ENCODE results near the gene PSMD12.

Gene PSMD12

DNA sequence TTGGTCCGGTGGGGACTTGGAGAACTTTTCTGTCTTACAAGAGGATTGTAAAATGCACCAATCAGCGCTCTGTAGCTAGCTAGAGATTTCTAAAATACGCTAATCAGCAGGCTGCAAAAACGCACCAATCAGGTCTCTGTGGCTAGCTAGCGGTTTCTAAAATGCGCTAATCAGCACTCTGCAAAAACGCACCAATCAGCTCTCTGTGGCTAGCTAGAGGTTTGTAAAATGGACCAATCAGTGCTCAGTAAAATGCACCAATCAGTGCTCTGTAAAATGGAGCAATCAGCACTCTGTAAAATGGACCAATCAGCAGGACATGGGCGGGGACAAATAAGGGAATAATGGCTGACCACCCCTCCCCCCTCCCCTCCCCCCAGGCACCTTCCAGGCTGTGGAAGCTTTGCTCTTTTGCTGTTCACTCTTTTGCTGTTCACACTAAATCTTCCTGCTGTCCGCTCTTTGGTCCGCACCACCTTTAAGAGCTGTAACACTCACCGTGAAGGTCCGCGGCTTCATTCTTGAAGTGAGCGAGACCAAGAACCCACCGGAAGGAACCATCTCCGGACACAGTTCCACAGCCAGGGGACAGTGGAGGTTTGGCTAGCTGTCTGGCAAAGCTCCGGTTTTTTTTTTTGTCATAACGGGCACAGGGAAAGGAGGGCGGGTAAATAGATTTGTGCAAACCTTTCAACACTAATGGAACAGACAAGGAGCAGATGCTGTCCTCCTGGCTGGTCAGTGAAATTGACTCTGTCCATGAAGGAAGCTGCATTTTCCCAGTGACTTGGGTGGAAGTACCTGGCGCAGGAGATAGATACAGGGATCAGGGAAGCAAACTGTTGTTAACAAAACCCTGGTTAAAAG lies 19.0 kb upstream of the PSMD12 start:
- DNase-seq, result no peak

DNA sequence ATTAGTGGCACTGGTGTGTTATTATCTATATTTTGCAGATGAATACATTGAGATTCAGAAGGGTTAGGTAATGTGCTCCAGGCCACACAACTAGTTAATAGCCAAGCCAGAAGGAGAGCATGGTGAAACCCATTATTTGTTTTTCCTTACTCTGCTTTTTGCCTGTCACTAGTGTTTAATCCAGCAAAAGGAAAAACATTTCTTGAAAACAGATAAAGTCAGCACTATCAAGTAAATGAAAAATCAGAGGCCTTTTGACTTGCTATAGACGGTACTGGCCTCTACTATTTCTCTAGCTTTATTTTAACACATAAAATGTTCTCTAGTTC lies 15.5 kb upstream of the PSMD12 start:
- DNase-seq, result no peak

DNA sequence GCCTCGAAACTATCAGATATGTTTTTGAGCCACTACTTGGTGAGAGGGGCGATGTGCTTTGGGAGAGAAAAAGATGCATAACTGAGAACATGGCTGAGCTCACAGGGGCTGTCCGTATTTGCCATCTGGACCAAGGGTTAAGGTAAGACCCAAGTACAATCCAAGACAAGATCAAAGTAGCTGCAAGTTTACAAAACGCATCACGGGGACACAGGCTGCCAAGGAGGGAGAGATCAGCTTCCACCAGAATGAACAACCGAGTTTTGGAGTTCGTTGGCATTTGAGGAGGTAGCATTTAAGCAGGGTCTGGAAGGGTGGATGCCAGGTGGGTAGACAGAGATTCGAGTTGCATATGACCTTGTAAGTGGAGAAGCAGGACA lies 12.9 kb upstream of the PSMD12 start:
- no peak for DNase-seq

DNA sequence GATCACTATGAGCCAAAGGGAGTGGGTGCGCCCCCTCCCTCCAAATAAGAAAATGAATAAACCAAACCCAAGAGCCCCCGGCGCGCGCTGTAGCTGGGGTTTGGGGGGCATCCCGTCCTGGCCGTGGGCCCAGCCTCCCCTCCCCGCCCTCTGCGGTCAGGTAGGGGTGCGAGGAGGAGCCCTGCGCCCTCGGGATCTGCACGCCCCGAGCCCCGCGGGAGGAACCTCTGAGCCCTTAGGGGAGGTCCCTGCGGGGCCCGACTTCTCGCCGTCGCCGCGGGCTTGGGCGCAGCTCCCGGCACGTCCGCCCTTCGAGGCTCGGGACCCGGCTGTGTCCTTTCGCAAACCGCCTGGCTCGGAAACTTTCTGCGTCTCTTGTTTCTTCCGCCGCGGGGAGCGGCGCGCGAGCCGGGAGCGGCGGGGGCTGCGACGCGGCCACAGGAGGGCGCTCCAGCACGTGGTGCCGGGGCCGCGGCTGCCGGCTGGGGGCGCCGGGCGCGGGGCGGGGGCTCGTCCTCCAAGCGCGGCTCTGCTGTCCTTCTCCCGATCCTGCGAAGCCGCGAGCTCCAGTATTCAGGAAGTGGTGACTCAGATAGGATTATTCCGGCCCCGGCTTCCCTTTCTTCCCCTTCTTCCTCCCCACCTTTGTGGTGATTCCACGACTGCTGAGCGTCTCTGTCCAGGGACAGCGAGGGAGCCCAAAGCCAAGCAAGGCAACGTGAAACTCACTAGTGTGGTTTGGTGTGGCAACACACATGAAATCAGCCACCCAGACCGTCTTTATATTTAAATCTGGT lies 12.3 kb upstream of the PSMD12 start:
- DNase-seq, result peak; percentile 15

DNA sequence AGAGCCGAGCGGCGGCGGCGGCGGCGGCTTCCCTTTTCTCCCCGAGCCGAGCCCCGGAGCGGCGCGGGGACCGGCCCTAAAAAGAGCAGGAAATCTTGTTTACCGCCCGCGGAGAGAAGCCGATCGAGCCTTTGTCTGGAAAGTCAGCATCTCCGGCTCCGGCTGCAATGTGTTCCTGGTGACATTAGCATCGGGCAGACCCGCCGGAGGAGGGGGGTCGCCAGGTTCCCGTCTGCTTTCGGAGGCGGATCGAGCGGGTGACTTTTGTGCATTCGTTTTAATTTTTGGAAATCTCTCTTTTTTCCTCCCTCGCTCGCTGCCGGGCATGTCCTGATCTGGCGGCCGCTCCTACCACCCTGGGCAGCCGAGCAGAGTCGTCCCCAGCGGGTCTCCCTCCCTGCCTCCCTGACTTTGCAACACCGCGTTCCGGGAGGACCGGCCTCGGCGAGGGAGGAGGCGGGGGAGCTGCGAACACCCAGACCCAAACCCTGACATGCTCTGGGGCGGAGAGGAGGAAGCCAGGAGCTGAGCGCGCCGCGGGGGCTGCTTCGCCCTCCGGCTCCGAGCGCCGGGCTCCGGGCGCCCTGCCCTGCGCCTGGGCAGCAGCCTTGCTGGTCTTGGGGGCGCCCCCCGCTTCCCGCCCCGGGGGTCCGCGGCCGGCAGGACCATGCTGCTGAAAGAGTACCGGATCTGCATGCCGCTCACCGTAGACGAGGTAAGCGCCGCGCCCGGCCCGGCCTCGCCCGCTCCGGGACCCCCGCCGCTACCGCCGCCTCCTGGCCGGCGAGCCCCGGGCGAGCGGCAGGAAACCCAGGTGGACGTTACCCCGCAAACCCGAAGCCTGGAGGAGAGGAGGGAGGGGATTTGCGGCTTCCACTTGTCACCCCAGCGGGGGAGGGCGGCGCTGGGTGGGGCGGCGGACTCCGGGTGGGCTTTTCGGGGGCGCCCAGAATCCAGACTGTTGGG lies 11.4 kb upstream of the PSMD12 start:
- DNase-seq, result no peak

DNA sequence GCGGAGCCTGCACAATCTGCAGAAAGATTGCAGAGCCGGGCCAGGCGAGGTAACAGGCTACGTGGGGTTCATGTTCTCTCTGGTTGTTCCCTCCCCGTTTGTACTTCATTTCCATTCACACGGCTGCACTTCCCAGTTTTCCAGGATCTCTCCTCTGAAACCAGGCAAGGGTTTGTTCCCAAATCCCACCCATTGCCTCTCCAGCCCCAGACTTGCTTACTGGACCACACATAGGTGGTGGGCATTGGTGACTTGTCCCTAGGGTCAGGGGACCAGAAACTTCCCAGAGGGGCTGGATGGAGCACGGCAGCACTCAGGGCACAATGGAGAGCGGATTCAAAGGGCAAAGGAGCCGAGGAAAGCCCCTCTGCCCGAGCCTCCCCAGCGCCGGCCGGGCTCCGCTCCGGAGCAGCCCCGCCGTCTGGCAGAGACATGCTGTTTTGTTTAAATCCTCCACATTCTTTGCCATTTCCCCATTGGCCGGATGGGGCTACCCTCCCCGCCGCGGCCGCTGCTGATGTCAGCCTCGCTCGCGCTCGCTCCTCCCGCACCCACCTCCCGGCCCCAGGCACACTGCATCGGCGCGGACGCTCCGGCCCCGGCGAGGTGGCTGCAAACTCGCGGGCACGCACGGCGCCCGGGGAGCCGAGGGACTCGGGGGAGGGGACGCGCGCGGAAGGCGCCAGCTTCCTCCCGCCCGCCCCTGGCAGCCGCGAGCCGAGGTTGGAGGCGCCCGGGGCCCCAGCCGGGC lies 10.5 kb upstream of the PSMD12 start, which contains the start of gene PITPNC1:
Gene PITPNC1 (plus strand): TSS at position 545 of the 751 bp plus-strand sequence.
- DNase-seq, result peak; percentile 69

DNA sequence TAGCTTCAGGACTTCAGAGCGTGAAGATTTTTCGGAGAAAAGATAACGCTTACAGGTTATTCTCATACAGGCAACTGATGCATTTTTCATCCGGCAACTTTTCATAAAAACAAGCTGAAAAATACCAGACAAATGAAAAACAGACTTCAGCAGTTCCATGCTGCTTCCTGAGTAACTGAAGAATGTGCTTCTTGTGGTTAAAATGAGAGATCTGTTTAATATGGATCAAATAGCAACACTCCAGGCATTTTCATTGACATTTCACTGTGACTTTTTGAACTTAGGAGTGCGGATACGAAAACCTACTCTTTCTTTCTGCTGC lies 10.0 kb upstream of the PSMD12 start:
- no peak for DNase-seq

DNA sequence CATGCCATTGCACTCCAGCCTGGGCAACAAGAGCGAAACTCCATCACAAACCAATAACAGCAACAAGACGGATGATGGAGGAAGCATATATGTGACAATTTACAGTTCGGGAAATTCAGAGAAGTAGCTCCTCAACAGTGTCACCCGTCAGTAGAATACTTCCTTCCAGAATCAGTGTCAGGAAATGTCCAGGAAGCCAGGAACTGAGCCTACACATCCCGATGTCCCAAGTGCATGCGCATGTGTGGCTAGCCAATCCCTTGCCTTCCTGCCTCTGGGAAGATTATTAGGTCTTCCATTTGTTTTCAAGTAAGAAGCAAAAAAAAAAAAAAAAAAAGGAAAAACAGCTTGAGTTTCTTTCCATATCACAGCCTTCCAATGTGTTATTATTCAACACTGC lies 9.3 kb upstream of the PSMD12 start:
- DNase-seq, result no peak

DNA sequence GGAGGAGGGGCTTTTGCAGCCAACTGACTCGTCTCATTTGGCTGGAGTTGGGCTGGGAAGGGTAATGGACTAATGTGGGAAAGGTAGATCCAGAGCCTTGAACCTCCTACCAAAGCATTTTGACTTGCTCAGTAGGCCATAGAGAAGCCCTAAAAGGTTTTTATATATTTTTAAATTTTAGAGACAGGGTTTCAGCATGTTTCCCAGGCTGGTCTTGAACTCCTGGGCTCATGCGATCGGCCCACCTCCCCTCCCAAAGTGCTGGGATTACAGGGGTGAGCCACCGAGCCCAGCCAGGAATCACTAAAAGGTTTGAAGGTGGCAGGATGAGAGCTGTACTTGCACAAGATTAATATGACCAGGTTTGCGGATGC lies 8.7 kb upstream of the PSMD12 start:
- no peak for DNase-seq

DNA sequence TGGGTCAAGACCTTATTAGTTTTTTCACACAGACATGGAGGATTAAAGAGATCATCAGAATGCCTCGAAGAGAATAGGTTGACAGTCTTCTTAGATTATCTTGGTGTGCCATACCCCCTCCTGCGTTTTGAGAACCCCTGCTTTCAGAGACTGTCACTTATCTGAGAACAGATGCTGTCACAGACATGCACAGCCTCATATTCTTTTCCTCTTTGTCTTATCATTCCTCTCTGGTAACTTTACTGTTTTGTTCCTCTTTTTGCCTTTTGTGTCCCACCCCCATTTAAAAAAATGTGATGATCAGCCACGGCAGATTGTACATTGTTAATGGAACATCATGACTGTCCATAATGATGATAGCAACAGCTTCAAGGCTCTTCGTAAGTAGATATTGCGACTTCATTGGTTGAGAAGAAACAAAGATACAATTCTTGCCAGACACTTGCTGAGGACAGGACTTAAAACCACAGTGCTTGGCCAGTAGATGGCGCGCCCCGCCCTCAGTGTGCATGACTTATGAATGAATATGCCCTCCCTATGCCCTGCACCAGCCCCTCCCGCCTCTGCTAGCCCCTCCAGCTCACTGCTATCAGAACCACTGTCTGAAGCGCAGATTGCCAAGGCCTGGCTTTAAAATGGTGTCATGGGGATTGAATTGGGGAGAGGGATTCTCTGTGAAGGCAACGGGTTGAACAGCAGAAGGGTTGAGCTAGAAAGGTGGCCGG lies 8.1 kb upstream of the PSMD12 start:
- DNase-seq, result peak; percentile 78

DNA sequence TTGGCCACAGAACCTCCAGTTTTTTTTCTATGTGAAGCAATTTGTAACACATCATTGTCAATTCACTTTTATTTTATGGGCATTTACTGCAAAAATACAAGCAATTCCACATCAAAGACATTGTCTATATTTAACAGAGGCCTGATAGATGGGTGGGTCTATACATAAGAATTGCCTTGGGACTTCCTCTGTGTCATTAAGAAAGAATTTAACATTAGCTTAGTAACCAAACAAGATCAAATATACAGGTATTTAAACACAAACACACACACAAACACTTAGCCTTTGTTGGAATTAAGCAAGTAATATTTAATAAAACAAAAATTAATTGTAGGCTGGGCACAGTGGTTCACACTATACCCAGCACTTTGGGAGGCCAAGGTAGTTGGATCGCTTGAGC lies 6.4 kb upstream of the PSMD12 start:
- DNase-seq, result no peak

DNA sequence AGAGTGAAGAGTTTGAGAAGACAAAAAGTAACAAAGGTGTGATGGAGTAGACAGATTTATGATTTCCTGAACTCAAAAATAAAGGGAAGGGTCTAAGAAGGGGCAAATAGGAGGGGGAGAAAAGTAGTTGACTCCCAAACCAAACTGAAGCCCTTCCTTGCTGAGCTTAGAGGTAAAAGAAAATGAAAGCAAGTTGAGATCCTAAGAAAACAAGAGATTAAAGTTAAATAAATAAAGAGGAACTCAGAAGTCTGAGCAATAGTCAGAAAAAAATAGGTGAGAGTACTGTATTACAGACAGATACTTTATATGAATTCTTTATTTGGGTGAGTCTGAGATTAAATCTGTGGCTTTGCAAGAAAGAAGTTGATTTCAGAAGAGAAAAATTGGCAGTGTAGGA lies 3.3 kb upstream of the PSMD12 start:
- DNase-seq, result no peak

DNA sequence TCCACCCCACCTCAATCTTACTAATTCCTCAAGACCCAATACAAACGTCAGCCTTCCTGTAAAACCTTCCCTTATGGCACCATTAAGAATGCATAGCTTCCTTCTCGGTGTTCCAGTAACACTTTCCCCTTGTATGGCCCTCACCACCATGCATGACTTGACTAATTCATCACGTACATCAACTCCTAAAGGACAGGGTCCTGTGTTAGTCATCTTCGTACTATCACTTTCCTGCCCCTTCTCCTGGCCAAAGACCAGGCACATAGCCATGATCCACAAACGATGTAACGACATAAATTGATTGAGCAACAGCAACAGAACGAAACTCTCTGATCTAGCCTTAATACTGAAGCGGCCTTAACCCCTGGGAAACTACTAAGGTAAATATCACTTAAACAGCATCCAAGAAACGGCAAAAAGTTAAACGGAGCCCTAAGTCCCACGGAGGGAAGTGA lies 612 bp downstream of the PSMD12 start:
- DNase-seq, result no peak

DNA sequence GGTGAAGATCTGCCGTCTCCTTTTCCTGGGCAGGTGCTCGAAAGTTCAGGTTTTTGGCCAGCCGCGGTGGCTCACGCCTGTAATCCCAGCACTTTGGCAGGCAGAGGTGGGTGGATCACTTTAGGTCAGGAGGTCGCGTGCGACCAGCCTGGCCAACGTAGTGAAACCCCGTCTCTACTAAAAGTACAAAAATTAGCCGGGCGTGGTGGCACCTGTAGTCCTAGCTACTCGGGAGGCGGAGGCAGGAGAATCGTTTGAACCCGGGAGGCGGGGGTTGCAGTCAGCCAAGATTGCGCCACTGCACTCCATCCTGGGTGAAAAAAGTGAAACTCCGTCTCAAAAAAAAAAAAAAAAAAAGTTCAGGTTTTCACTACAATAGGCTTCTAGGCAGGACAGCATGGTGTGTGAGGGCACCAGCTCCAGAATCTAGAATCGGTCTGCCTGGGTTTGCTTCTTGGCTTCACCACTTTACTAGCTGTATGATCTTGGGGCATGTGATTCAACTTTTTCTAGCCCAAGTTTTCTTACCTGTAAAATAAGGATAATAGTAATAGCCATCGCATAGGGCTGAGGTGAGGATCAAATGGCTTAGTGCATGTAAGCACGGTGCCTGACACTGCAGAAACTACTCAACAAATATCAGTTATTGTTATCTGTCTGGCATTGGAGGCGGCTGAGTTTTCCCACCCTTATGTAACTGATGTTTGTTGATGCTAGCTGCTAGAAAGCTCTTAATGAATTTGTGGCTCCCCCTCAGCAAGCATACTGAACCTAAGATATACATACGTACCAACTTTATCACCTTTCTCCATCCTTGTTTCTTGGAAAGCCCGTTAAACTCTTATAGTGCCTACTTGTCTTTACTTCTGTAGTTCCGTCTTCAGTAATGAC lies 1.3 kb downstream of the PSMD12 start:
- no peak for DNase-seq

DNA sequence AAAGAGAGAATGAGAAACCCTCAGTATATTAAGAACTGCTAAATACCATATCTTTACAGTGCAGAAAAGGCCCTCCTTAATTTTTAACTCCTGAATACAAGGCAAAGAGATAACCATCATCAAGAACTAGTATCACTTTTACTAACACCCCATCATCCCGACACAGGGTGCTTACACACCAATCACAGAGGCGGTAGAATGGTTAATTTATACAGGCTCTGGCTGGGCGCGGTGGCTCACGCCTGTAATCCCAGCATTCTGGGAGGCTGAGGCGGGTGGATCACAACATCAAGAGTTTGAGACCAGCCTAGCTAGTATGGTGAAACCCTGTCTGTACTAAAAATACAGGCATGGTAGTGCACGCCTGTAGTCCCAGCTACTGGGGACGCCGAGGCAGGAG lies 4.2 kb downstream of the PSMD12 start:
- DNase-seq, result no peak

DNA sequence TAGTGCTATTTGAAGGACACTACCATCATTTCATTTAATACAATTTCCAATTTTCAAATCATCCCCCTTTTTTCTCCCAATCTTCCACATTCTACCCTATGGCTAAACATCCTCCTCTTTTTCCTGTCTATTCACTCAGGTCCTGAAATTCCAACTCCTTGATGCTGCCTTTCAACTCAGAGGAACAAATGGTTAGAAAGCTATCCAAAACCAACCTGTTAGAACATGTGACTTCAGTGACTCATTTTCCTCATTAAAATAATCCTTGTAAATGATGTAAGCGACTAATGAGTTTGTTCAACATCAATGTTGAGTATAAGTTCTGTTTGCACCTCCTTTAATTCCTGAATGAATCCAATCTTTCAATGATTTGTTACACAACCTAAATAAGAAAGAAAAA lies 5.5 kb downstream of the PSMD12 start:
- no peak for DNase-seq

DNA sequence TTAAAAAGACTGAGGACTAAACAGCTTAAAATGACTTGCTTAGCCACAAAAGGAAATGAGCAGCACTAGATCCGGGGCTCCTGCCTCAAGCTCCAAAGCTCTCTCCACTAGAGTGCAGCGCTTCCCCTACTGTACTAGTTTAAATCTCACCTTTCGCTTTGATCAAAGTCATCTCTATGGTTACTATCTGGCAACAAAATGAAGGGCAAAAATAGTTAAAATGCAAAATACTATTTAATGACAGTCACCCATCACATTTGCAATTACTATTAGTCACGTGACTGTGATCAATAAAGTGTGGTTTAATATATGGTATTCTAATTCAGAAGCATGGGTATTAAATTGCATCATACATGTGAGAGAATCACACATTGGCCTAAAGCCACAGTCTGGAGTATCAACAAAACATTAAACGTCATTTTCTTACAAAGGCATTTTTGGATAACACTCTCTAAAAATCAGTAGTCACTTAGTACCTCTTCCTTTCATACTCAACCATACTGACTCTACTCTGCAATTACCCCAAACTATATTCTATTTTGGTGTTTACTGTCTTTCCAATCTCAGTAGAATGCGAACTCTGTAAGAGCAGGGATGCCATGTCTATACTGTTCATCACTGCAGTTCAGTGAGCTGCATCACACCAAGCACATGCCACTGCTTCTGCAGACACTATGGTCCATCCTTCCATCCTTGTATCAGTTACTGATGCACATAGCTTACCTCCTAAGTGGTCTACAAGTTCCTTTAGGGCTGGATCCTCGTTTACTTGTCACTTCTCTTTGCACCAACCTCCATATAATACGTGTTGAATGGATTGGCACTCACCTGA lies 6.2 kb downstream of the PSMD12 start:
- DNase-seq, result no peak

DNA sequence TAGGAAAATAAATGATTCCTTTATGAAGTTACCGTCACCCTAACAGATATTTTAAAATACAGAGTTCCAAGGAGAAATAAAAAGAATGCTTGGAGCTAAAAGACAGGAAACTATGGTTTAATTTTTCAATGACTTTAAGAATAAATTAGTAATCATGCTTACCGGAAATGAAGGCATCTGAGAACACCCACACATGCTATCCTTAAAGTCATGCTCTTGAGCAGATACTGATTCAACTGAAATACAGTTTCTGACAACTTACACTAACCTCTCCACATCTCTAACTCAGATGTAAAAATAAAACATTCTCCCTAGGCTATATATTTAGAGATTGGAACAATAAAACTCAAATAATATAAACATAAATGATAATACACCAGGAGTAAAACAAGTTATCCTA lies 7.8 kb downstream of the PSMD12 start:
- no peak for DNase-seq

DNA sequence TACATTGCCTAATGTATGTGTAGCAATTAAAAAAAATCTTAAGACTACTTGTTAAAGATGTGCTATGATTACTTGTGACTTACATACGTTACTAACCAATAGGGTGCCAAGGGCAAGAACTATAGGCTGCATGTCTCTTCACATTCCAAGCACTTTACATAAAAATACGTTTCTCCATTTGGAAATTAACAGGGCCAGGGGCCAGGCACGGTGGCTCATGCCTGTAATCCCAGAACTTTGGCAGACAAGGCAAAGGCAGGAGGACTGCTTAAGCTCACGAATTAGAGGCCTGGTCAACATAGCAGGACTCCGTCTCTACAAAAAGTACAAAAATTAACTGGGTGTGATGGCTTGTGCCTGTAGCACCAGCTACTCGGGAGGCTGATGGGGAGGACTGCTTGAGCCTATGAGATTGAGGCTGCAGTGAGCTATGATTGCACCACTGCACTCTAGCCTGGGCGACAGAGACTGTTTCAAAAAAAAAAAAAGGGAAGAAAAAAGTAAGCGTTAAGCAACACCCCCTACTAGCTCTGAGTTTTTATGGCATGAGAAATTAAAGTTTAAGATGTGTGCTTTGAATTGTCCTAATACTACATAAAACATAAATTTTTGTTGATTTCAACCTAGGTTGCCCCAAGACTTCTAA lies 12.3 kb downstream of the PSMD12 start:
- no peak for DNase-seq

All from NCI-H446 treated with DMSO at 0.1 percent for 48 hours (cell line).